NCI-H1417 (cell line): Measurements from ENCODE around the gene C3.
A peak's percentile ranks its signal among the peaks of the same experiment; 100 is the strongest.

Experiments used
- DNase-seq, 3 experiments: peaks; one replicate each; lab custom pipeline; 2025; lab: John Stamatoyannopoulos, UW

Gene C3

DNA sequence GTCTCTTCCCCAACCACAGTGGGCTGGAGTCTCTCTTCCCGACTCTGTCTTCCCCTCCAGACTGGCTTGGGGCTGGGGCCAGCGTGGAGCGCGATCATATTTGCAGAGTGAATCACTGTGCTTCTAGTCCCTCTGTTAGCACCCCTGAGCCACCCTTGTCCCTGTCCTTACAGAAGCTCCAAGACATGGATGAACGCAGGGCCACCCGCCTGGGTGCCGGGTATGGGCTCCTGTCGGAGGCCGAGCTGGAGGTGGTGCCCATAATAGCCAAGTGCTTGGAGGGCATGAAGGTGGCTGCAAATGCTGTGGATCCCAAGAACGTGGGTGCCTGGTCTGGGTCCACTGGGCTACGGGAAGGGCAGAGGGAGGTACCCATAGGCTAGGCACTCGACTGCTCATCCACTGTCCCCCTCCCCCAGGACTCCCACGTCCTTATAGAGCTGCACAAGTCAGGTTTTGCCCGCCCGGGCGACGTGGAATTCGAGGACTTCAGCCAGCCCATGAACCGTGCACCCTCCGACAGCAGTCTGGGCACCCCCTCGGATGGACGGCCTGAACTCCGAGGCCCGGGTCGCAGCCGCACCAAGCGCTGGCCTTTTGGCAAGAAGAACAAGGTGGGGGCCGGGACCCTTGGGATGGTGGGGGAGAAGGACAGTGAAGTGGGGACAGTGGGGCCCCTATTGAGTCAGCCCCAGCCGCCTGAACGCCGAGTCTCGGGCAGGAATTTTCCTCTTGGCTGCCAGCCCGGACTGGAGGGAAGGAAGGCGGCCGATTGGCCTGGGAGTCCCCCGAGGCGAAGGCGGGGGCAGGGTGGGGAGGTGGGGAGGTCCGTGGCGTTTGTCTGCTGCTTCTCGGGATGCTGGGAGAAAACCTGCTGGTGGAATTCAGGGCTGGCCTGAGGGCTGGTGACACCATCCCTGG, 24.2 kb upstream of the C3 start:
- no peak for DNase-seq

DNA sequence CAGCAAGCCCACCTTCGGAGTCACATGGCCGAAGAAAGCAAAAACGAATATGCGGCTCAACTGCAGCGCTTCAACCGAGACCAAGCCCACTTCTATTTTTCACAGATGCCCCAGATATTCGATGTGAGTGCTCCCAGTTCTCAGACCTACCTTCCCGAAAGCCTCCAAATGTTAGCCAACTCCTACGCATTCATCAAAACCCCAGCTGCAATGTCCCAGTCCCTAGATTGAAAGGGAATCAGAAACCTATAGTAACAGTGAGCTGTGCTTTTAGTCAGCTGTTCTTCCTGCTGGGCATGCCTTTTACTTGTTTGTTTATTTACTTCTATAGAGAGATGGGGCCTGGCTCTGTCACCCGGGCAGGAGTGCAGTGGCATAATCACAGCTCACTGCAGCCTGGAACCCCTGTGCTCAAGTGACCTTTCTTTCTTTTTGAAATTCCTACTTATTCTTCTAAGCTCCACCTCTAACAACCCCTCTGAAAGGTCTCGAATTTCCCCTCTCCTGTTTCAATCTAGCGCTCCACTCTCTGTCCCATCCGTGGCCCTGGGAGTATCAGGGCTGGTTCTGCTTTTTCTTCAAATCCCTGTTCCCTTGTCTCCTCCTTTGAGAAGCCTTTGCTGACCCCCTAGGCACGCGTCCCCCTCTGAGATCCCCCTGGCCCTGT, 23.4 kb upstream of the C3 start:
- no peak for DNase-seq

DNA sequence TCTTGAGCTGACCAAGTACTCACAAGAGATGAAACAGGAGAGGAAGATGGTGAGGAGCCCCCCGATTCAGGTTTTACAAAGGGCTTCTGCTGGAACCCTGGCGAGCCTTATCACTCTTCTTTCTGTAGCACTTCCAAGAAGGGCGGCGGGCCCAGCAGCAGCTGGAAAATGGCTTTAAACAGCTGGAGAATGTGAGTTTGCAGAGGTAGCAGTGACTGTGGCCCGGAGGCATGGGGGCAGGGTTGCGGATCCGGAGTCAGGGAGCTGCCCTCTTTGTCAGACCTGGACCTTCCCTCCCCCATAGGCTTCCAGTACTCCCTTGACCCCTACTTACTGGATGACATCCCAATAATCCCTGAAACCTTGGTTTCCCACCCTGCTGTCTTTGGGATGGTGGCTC, 22.6 kb upstream of the C3 start:
- DNase-seq, result no peak

DNA sequence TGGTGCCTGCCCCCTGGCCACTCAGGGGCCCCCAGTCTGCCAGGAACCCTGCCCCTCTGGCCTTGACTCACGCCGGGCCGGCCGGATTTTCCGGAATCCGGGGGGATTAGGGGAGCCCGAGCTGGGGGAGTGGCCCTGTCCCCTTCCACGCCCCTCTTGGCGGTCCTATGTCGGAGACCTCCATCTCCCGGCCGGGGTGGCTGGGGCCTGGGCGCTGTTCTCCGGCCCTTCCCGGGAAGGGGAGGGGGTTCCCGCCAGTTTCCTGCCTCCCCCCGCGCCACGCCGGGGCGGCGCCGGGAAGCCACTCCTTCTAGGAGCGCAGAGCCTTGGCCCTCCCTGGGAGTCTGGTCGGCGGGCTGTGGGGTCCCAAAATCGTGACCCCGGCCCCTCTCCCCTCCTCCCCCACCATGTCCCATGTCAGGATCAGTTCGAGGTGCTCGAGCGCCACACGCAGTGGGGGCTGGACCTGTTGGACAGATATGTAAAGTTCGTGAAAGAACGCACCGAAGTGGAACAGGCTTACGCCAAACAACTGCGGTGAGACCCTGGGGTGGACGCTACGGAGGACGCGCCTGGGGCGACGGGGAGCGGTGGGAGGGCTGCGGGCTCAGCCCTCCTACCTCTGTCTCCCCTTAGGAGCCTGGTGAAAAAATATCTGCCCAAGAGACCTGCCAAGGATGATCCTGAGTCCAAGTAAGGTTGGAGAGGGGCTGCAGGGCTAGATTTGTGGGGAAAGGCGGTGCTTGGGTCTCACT, 20.3 kb upstream of the C3 start:
- peak in 2 of 3 experiments; percentile 52 to 69 for DNase-seq

DNA sequence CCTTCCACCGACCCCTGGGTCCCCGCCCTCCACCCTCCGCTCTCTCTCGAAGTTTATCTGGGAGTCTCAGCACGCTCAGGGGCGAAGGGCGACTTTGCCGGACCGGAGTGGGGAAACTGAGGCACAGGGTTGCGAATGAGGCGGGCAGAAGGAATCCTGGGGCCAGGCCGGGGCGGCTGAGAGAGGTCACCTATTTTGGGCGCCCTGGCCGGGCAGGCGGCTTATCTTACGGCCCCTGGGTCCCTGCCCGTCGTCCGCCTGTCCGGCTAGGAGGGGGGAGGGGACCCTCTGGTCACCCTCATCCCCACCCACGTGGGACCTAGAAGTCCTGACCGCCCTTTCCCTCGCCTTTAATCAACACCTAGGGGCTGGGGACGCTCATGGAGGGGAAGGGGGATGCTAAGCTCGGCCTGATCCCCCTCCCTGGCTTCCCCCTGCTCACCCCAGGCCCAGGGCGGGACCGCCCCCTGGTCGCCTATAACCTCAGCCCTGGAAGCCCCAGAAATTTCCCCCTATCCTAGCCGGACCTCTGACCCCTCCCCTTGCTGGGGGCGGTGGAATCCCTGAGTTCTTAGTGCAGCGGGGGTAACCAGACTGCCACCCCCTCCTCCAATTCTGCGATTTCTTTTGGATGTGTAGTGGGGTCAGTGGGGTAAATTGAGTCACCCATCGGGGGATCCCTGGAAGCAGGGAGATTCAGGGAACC, 19.6 kb upstream of the C3 start:
- peak in 2 of 3 experiments; percentile 69 to 70 for DNase-seq

DNA sequence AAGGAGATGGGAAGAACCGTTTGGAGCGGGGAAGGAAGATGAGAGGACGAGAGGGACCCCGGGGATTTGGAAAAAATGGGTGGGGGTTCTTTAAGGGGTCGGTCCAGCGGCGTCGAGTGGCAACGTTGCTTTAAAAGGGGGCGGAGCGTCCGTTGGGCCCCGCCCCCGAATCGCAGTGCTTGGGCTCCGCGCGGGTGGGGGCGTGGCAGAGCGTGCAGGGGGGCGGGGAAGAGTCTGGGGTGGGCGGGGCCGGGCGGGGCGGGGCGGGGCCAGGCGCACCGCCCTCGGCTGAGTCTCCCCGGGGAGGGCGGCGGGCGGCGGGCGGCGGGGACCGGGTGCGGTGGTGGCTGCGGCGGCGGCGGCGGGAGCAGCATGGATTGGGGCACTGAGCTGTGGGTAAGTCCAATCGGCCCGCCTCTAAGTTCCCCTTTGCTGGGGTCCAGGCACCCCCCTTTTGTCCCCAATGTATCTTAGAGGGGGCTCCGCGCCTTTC, 19.0 kb upstream of the C3 start, which contains the start of gene TRIP10:
Gene TRIP10 (plus strand): TSS at position 291 of the 493 bp plus-strand sequence. CDS start 82 bp downstream, at position 373.
- DNase-seq, result peak in 2 of 3 experiments; percentile 70 to 84

DNA sequence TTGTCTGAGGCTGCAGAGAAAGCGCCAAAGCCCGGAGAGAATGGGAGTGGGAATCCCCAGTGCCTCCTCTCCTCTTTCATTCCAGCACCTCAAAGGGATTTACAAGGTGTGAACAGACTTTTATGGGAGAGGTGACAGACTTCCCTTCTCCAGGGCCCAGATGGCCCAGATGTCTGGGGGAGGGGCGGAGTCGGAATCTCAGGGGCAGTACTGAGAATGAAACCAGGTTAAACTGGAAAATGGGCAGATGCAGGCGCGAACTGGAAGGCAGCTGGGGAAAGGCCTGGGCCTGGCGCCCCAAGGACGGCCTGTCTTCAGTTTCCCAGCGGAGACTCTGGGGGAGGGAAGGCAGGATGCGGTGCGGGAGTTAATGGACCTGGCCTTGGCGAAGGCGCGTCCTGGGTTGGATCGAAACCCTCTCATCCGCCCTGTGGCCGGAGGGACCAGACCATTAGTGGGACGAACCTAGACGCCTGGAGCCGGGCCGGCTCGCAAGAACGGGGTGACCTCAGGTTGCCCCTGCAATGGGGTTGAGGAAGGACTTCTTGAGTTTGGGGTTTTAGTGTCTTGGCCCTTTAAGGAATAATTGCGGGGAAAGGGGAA, 18.4 kb upstream of the C3 start:
- peak in 1 of 3 experiments; percentile 53 for DNase-seq

DNA sequence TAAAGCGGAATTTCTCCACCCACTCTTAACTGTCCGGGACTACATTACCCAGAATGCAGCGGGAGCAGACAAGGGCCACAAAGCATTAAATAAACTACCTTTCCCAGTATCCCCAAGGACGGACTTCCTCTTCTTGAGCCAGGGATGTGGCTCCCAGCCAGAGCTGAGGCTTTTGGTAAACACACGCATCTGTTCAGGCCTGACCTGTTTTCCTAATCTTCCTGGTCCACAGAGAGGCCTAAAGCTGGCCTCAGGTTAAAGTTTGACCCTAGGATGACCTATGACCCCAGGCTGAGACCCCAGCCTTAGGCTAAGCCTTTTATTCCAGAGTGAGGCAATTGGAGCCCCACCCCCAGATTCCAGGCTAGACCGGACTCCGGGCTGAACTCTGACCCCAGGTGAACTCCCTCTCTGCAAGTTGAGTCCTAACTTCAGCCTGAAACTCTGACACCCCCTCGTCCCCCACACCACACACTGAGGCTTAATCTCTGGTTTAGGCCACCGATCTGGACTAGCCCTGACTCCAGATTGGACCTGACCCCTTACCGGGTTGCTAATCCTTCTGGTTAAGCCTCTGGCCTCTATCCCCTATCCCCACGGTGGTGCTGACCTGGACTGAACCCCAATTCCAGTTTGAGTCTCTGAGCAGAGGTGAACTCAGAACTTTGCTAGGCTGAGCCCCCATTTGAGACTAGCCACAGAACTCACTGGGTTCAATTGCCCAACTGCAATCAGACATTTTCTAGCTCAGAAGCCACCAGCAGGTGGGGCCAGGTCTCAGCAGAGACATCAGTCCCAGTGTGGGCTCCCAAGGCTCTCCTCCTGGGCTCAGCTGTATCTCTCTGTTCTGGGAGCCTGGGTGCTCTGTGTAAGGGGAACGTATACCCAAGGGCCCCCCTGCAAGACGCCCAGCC, 17.7 kb upstream of the C3 start:
- DNase-seq, result peak in 2 of 3 experiments; percentile 57 to 61

DNA sequence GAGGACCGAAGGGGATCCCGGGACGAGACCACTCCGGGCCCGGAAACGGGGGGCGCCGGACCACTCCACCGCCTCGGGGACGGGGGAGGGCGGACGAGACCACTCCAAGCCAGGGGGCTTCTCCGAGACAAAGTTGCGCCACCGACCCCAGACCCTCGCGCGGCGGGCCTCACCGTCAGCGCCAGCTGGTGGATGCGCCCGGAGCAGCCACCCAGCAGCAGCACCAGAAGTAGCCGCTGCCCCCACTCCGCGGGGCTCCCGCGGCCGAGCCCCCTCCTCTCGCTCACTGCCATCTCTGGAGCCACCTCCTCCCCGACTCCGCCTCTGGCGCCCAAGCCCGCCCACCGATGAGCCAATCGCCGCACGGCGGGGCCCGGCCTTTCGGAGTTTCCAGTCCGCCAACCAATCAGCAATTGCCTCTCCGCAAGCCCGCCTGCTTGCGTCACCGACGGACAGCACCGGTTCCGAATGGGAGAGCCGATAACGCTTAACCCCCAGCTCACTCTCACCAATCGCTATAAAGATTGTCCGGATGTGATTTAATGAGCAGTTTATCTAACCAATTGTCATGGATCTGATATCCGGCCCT, 16.9 kb upstream of the C3 start, which contains the start of gene GPR108:
Gene GPR108 (minus strand): TSS at position 297 of the 589 bp plus-strand sequence. CDS start 4 bp downstream, at position 293.
- peak; percentile 66 to 100 (median 99) for DNase-seq

DNA sequence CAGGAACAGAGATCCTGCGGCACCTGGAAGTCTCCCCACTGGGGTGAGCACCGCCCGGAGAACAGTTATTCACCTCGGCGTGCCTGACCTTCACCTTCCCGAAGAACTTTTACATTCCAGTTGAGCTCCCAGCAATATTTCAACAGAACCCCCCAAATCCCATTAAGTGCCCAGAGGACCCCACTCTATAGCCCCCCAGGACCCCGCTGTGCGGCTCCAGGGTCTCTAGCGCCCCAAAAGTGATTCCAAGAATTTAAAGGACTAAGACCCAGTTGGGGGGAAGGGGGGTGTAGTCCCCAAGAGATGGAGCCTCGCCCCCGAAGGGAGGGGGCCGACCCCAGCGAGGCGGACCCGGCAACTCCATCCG, 16.4 kb upstream of the C3 start:
- peak in 2 of 3 experiments; percentile 73 to 78 for DNase-seq

DNA sequence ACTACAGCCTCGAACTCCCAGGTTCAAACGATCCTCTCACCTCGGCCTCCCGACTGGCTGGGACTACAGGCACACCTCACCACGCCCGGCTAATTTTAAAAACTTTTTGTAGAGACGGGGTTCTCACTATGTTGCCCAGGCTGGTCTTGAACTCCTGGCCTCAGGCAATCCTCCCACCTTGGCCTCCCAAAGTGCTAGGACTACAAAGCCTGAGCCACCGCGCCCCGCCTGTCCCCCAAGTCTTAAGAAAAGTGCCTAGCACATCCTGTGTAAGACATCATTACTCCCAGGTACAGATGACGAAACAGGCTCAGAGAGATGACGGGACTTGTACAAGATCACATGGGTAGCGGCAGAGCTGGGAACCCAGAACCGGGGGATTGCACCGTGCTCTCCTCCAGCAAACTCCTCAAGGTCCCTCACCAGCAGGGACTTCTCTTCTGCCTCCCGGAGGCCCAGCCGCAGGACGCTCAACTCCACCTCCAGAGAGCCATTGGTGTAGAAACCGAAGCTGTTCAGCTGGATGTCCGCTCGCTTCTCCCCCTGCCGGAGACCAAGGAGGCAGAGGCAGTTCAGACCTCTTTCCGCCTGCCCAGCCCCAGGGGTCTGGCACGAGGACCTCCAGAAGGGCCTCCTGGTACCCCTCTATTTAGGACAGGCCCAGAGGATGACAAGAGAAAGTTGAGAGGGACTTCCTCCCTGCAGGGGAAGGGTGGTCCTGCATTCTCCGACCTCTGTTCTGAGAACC, 15.9 kb upstream of the C3 start:
- DNase-seq, result peak in 2 of 3 experiments; percentile 73 to 78

DNA sequence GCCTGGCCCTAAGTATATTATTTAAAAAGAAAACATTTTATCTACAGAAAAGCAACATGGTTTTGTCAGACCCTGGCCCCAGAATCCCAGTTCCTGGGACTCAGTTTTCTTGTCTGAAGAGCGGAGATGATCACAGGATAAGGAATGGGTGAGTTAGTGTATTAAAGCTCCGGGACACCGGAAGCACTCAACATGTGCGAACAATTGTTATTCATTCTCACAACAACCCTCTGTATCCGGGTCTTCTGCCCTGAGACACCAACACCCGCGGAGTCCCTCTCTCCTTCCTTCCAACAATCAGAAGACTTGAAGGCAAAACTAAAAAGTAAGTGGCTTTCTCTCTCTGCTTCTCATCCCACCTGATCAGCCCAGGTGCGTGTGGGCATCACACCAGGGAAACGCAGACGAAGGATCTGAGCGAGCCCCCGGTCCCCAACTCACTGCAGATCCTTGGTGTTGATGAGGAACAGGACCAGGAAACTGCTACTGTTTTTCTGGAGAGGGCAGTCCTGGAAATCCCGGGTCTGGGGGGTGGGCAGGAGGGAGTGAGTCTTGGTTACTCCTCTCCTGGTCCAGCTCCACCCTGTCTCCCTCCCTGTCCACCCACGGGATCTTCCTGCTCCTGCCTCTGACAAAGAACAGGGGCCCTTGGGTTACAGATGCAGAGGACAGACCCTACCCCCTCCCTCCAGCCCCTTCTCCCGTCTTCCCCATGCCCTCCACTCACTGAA, 14.9 kb upstream of the C3 start:
- DNase-seq, result no peak

DNA sequence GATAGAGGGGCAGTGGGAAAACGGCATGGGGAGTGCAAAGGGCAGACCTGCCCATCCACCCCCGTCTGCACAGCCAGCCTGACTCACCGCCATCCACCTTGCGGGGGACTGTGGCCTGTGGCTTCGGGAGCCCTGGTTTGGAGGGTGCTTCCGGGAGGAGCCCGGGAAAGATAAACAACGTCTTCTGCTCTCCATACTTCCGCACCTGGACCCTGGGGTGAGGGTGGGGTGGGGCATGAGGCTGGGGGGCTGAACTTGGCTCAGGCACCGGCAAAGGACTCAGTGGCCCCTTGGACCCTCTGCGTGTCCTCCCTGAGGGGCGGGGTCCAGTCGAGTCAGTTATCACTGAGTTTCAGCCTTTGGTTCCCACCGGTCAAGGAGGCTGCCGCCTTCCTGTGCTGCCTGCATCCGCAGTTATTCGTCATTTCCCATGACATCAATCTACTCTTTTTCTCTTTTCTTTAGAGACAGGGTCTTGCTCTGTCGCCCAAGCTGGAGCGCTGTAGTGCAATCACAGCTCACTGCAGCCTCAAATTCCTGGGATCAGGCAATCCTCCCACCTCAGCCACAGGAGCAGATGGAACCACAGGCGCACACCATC, 13.7 kb upstream of the C3 start:
- DNase-seq, result no peak

DNA sequence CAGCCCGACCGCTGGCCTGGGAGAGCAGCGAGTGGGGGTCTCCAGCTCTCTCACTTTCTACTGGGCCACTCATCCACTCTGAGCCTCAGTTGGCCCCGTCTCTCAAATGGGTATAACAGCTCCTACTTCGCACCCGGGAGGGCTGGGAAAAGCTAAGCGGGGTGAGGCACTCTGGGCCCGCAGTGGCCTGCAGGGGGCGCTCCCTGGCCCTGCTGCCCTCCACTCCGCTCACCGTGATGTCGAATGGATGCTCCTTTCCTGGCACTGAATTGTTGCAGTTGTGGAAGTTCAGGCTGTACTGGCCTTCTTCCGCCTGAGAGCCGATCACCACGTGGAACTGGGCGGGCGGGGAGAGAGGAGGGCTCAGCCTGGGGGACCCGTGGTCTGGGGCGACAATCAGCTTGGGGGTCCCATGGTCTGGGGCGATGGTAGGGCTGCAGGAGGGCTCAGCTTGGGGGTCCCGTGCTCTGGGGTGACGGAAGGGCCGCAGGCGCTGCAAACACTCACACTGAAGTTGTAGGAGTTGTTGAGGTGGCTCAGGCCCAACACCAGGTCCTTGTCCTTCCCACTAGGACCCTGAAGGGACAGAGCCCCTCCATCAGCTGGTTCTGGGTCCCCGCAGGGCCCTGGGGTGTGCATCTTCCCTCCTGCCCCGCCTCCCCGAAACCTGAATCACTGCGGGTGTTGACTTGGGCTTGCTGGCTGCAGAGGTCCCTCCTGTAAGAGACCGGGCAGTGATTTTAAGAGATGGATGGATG, 13.1 kb upstream of the C3 start:
- DNase-seq, result no peak

DNA sequence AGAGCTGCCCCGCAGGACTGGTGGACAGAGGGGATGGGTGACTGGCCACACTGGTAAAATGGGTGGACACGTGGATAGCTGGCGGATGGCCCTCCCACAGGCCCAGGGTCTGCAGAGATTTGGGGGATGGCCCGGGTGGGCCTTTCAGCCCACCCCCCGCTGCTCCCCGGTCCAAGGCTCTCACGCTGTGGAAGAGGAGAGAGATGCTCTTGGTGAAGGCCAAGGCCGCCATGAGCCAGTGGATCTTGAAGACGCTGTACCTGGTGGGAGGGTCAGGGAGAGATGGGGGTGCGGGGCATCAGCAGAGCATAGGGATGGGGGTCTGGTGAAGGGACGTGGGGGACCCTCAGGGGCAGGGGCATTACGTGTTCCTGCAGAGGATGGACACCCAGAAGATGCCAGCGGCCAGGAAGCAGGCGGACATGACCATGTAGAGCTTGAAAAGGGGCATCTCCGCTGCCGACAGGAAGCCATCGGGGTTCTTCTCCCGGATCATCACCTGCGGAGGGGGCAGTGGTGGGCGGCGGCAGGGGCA, 12.4 kb upstream of the C3 start:
- DNase-seq, result no peak

DNA sequence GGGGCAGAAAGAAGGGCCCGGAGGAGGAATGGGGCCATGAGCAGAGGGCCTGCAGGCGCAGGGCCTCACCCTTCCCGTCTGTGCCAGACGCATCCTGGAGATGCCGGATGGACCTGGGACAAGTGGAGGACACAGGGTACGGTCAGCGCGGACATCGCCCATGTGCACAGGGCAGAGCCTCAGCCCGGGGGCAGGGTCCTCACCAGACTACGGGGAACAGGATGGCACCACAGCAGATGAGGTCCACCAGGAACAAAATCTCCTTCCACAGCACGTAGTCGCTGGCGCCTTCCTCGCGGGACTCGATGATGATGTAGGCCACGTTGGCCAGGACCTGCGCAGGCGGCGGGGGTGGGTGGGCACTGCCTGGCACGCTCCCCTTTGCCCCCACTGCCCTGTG, 11.4 kb upstream of the C3 start:
- no peak for DNase-seq
